GM10266 (cell line): Measurements from ENCODE around the gene AFF1.

Experiments
- DNase-seq: peaks from one replicate; pipeline ENCODE4 v3.0.0; 2012; ENCODE audit errors: extremely low spot score
- CTCF ChIP-seq: IDR thresholded peaks from 2 replicates; pipeline ENCODE4 v1.5.1; 2012; ENCODE audit warnings: mild to moderate bottlenecking, low read depth; ENCODE audit not compliant: control insufficient read depth, insufficient read depth; ENCODE audit errors: missing control alignments

AFF1 gene

DNA sequence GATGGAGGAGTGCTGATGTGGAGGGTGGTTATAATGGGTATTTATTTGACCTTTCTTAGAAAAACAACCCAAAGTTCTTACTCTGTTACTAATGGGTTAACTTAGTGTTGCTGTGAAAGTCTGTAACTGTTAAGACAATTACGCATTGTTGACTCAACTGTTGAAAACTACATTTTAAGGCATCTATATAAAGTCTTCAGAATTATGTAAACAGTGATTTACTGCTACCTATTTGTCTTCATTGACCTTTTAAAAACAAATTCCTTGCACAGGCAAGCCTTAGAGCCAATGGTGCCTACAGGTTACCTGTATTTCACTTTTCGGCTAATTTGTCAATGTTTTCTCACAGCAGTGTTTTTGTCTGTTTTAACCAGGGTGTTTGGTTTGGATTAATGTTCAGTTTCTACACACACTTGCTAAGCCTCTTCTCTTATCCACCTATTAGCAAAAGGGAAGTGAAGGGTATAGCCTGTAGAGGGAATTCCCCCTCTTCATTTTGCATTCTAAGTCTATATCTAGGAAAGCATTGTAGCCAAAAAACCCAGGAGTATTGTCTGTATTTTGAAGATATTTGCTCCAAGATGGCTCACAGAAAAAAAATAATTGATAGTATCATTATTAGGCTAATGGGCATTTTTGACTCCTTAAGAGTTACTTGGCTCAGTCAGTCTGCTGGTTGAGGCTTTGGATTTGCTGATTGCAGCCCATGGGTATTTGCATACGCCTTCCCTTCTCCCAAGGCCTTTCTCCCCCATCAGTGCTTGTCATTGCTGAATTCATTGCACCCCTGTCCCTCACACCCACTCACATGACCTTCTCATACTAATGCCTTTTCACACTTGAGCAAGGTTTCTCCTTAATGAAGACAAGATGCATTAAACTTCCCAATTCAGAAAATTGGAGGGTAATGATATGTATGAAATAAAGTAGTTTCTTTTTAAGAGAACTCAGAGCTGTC is 30.5 kb downstream of the AFF1 start:
- no peak for DNase-seq
- TF ChIP-seq CTCF: no peak

DNA sequence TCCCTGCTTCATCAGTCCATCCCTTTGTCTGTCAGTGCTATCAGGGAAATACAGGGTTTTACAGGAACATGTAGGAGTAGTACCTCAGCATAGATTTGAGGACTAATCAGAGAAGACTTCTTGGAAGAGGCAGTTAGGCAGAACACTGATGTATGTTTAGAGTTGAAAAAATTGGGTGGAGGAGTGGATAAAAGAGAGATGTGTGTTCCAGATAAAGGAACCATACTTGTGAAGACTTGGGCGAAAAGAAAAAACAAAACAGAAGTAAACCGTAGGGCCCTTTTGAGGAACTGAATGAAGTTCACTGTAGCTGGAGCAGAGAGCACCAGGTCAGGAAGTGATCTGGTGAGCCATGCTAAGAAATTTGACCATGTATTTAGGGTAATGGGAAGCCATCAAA is 32.3 kb downstream of the AFF1 start:
- no peak for DNase-seq
- no peak for TF ChIP-seq CTCF

GRCh38 chr4:86967798-86968197 is 33.0 kb downstream of the AFF1 start:
- no peak for DNase-seq
- no peak for TF ChIP-seq CTCF

- no peak for TF ChIP-seq CTCF
- no peak for DNase-seq
These were observed 33.7 kb downstream of the AFF1 start for GRCh38 chr4:86968547-86968946.

DNA sequence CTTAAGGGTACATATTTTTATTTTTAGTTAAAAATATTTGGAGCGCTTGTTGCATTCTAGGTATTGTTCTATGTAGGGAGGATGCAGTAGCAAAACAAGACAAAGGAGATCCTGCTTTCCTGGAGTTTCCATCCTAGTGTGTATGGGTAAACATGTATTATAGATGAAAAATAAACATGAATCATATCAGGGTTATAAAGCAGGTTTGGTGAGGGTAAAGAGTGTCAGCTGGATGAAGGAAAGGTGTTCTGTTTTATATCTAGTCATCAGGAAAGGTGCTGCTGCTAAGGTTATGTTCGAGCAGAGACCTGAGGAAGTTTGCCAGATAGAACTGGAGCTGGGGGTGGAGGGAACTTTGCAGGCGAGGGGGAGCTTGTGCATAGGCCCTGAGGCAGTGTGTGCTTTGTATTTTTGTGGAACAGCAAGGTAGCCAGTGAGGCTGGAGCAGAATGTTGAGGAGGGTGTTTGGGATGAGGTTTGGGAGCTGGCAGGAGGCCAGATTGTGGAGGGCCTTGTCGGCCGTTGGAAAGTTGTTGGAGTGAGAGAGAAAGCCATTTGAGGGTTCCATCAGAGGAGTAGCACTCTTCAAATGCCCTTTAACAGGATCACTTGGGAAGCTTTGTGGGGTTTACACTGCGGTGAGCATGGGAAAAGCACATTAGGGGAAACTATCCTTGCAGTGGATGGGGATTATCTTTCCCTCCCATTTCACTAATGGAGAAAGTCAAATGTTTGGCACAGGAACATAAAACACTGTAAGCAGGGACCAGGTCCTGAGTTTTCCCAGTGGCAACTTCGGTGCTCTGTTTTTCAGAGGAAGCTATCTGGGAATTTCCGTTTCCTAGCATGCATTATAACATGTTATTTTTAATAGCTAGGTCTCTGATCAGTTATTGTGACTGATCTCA is 35.9 kb downstream of the AFF1 start:
- no peak for DNase-seq
- TF ChIP-seq CTCF: no peak

GRCh38 chr4:86971355-86971683 is 36.5 kb downstream of the AFF1 start:
- TF ChIP-seq CTCF: no peak
- no peak for DNase-seq

DNA sequence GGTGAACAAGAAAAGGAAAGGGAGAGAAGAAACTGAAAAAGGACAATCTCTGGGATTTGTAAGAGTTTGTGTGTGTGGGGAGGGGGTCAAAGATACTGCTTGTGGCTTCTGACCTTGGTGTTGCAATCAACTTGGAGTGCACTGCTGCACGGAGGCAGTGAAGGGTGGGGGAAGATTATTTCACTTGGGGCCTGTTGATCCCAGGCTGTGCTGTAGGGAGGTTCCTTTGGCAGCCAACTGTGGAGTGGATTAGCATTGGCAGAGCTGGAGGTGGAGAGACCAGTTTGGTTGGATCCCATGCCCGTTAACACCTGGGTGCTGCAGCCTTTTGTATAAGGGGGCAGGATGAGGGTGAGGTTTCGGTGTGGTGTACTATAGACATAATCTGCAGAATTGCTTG is 38.2 kb downstream of the AFF1 start:
- no peak for TF ChIP-seq CTCF
- DNase-seq: no peak
